Retina (tissue), 1 donor: ENCODE results near the gene ALG1.
"Not testable (repeated sequence)": the region's sequence is repeated elsewhere in the genome, so short reads cannot be mapped to it uniquely, and the experiment has no call there.

Source experiments
- DNase-seq: peaks from one replicate; pipeline ENCODE4 v3.0.0-alpha.2; 2016

Gene ALG1

DNA sequence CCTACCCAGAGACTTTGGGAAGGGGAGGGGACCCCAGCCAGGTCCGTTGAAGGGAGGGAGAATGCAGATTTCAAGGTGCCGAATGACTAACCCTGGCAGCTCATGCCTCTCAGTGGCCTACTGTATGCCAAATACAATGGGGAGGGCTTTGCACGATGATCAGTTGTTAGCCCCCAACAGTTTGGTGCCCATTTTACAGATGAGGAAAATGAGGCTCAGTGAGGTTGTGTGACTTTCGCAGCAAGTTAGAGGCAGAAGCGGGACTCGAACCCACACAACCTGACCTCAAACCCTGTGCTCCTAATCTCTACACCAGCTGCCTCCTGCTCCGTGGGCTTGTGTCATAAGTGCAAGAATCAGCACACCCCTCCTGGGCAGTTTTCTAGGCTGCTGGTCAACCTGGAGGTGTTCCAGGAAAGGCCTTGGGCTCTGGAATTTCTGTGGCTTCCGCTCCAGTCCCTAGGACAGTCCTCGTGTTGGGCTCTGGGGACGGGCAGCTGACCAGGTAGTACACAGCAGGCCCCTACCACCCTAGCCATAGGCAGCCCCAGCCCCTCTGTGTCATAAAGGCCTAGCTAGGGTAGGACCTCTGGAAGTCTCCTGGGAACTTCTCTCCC, 26.0 kb upstream of the ALG1 start:
- no peak for DNase-seq

DNA sequence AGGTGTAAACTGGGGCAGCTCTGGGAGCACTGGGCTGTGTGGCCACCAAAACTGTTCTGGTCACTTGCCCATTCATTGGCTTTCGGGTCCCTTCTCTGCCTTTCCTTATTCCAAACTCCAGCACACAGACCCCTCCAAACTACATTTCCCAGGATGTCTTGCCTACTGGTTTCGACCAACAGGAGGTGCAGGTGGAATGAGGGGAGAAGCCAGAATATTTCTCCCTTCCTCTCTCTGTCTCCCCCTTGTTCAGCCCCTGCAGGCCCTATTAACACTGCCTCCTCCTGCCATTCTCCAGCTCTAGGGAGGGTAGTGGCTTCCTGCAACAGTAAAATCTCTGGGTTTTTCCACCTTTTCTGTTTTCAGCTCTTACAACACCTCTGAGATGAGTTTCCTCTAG, 24.7 kb upstream of the ALG1 start:
- DNase-seq: no peak

DNA sequence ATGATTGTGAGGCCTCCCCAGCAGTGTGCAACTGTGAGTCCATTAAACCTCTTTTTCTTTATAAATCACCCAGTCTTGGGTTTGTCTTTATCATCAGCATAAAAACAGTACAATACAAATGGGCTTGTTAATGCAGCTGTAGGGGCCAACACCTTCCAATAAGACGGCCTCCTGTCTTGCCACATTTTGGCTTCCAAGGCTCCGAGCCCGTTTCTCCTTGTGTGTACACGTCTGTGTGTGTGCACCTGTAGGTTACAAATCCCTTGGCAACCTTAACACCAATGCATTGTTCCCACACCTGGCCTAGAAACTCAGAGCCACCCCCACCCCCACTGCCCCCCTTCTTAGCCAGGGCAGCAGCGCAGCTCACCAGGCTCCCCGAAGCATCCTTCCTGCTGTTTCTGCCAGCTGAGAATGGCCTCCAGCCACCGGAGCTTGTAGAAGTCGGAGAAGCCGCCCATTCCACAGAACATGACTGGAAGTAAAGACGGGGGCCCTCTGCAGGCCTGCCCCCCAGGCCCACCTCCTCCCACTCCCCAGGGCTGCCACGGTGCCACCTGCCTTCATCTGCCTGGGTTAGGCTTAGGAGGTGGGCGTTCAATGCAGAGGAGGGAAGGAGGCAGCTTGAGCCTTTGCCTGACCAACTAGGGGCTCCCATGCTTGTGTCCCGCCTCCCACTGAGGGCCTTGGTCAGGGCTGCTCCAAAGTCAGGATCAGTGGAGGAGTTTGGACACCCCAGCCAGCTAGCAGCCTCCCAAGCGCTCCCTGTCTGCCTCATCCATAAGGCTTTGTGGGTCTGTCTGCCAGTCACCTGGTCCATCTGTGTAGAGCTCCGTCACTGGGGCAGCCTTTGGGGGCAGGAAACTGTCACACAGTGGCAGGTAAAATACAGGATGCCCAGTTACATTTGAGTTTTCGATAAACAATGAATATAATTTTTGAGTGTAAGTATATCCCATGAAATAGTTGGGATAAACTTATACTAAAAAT, 16.5 kb upstream of the ALG1 start:
- no peak for DNase-seq

DNA sequence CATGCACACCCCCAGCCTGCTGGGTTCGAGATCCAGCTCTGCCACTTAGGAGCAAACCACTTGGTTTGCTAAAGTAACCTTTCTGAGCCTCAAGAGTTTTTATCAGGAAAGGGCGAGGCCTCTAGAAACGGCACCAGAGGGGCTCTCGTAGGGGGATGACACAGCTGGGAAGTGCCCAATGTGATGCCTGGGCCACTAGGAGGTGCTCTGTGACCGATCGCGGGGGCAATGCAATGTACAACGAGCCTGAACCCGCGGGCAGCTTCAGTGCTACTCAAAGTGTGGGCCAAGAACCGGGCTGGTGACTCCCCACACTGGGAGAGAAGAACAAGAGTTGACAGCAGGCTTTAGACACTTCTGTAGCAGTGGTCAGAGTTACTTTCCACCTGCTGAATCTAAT, 15.3 kb upstream of the ALG1 start:
- DNase-seq: no peak

DNA sequence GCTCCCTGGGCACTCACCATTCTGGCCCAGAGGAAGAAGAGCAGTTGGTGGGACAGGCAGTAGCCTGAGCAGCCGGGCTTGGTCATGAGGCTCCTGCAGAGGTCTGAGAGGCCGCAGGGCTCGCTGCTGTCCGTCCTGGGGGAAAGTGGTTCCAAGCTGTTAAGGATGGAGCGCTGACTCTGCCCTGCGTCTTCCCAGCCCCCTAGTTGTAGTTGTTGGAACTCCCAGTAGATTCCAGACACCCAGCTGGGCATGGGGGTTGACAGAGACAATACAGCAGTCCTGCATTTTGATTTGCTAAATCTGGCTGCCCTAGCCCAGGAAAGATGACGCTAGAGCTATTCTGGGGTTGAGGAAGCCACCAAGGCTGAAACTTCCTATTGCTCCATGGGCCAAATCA, 13.2 kb upstream of the ALG1 start:
- DNase-seq: no peak

DNA sequence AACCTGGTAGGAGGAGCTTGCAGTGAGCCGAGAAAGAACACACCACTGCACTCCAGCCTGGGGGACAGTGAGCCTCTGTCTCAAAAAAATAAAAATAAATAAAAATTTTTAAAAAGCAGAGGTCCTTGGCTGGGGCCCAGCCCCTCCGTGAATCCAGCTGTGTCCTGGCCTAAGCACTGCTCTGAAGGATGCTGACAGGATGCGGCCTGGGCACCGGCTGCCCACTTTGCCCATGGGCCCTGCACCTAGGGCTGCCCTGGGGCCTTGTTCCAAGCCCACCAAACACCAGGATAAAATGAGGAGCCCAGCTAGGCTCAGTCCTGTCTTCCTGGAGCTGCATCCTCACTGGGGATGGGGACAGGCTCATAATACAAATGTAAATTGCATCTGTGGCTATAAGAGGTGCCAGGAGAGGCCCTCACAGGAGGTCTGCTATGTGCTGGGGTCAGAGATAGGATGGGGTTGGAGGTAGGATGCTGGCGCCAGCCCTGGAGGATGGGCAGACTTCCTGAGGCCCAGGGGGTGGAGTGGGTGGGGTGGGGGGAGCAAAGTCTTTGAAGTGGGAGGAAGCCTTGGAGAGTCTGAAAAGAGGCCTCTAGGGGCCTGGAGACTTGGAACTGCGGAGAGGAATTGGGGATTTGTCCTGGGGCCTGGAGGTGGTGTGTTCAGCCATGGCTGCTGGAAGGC, 12.1 kb upstream of the ALG1 start:
- no peak for DNase-seq

DNA sequence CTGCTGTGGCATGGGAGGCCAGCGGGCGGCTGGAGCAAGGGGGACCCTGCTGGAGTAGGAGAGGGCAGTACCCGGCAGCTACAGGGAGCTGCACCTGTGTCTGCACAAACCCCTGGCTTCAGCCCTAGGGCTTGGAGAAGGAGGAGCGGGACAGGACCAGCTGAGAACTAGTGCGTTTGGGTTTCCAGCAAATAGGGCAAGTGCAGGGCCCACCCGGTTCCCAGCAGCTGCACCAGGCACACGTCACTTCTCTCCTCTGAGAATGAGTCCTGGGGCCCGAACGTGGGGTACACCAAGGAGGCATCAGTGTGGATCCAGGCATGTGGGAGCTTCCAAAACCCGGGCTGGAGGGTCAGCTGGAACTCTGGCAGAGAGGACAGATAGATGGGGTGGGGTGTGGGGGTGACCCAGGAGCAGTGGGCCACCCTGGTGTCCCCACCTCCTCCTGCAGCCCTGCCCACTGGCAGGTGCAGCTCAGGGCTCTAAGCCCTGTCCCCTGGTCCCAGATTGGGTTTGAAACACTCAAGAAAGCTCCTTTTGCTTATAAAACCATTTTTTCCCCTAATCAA, 11.5 kb upstream of the ALG1 start:
- DNase-seq: no peak

DNA sequence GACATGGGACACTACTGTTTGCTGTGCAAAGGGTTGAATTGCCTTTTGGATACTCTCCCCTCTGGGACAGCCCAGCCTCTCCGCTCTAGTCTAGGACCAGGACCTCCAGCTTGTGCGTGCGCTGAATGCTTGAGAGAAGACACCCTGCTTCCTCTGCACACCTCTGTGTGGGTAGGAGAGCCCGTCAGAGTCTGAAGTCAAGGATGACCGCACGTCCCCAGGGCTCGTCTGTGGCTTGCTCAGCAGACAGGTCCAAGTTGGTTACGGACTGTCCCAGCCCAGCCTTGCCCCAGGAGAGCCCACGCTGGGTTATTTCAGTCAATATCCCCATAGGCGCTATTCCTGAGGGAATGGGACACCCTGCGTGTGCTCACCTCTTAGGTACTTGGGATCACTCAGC, 9.6 kb upstream of the ALG1 start:
- DNase-seq: no peak

DNA sequence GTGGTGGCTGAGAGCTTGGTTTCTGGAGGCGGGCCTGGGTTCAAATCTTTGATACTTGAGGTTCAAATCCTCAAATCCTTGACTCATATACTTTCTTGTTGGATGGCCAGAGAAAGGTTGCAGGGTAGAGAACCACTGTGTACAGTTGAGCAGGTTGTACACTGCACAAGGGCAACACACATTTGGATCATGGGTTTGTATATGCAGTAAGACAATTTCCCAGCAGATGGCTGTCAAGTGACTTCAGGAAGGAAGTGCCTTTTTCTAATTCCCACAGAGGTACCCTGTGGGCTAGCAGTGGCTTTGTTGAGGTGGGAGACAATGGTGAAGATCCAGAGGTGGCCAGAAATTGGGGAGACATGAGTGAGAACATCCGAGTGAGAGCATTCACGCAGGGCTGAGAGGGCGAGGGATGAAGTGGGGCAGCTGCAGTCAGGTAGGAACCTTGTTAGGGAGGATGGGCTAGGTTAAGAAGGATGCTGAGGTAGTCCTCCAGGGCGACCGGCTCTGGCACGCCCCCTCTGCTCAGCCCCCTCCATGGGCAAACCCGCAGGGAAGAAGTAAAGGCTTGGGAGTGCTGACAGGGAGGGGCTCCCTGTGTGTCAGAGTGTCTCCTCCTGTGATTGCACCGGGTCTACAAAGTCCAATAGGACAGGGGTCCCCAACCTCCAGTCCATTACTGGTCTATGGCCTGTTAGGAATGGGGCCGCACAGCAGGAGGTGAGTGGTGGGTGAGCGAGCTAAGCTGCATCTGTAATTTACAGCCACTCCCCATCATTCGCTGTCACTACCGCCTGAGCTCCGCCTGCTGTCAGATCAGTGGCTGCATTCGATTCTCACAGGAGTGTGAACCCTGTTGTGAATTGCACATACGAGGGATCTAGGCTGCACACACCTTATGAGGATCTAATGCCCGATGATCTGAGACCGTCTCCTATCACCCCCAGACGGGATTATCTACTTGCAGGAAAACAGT, 8.6 kb upstream of the ALG1 start:
- no peak for DNase-seq

DNA sequence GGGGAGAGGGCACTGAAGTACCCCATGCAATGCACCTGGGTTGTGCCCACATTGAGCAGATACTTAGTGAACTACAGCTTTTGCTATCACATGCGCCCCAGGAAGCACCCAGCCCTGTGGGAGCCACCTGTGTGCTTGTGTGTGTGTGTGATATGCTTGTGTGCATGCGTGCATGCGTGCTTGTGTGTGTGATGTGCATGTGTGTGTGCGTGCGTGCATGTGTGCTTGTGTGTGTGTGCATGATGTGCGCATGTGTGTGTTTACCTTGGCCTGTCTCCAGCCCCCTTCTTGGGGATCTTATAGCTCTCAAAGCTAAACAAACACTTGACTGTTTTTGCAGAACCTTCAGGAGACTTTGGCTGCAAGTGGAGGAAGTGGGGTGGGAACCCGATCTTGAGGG, 6.7 kb upstream of the ALG1 start:
- no peak for DNase-seq

DNA sequence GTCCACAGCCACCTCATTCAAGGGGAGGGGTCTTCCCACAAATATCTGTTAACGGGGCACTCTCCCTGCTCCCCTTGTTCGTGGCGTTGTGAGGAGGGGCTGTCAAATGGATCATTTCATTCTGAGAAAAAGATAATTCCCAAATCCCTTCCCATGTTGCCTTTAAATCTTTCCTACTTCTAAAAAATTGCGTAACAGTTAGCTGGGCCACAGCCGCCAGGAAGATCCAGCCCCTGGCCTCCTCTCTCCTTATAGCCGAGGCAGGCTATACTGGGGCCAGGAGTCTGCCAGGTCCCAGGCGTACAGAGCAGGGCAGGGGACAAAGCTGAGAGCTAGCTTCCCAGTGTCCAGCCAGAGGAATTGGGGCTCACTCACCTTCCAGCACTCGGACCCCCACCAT, 6.3 kb upstream of the ALG1 start:
- no peak for DNase-seq

DNA sequence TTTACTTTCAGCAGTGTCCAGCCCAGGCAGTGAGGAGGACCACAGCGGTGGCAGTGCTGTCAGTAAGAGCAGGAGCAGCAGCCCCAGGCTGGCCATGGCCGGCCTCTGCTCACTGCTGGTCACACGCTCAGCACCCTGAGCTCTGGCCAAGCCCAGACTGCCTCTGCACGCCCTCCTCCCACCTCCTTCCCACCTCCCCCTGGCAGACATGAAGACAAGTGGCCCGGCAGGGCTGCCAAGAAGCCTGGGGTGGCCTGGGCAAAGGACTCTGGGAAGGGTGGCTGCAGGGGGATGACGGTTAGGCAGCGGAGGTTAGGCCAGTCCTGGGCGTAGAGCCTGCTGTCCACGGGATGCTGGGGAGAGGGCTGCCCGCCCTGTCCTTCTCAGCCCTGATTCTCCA, 5.8 kb upstream of the ALG1 start, which contains the start of gene C16orf89:
Gene C16orf89, minus strand, starts transcription at position 144 of the 400 bp plus-strand sequence. Its CDS starts 48 bp downstream, at position 96.
- DNase-seq: no peak

DNA sequence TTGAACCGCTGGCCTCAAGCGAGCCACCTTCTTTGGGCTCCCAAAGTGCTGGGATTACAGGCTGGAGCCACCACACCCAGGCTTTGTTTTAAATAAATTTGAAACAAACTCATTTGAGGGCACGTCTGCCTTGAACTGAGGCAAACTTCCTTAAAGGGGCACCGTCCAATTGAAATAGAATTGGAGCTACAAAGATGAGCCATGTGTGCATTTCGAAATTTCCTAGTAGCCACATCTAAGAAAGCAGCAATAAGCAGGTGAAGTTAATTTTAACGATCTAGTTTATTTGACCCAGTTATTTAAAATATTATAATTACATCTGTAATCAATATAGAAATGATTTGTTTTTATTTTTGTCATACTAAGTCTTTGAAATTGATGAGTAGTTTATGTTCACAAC, 5.1 kb upstream of the ALG1 start:
- no peak for DNase-seq

DNA sequence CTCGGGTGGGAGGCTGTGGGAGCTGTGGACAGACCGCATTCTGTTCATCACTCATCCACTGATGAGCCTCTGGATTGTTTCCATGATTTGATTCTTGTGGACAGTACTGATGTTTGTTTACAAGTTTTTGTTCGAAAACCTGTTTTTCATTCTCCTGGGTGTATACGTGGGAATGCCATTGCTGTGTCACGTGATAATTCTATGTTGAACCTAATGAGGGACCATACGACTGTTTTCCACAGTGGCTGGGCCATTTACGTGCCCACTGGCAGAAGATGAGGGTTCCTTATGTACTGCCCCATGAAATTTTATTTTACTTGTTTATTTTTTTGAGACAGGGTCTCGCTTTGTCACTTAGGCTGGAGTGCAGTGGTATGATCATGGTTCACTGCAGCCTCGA, 2.6 kb upstream of the ALG1 start:
- no peak for DNase-seq

DNA sequence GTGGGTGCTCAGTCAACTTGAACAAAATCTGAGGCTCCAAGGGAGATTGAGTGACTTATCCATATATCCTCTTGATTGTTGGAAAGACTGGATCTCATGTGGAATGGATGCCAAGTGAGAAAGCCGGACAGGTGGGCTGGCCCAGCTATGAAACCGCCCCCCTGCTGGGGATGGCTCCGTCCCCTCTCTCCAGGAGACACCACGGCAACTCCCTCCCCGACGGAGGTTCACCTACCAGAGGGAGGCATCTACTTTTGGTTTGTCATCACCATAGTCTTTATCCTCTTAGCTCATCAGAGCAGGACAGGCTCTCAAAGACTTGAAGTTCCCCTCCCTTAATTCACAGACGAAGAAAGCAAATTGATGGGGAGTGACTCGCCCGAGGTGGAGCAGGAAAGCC, 1.8 kb upstream of the ALG1 start:
- DNase-seq: no peak

DNA sequence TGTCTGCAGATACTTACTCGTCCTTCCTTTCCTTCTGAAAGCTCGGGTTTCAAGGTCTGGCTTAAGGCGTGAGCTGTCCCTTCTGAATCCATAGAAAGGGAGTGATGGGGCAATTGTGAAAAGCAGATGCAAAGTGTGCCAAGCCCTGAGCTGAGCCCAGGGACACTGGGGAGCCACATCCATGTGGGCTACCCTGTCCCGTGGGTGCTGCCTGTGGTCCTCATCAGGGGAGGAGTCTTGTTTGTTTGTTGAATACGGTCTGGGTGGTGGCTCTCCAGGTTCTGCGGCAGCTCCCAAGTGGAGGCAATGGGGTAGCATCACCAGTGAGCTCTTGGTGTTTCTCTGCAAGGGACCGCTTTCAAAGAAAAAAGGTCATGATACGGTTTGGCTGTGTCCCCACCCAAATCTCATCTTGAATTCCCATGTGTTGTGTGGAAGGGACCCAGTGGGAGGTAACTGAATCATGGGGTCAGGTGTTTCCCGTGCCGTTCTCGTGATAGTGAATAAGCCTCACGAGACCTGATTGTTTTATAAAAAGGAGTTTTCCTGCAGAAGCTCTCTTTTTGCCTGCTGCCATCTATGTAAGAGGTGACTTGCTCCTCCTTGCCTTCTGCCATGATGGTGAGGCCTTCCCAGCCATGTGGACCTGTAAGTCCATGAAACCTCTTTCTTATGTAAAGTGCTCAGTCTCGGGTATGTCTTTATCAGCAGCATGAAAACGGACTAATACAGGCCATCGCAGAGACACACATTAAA, 1.0 kb upstream of the ALG1 start:
- DNase-seq: no peak

DNA sequence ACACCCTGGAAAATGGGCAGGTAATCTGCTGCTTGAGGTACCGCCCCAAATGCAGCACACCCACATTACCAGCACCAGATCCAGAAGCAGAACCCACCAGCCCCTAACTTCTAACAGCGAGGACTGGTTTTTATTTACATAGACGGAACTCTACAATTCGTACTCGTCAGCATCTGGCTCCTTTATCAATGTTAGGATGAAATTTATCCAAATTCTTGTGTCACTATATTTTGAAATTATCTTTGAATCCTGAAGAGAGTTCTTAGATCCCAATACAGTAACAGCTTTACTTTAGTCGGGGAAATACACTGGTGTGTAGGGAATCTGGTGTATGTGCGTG, 332 bp upstream of the ALG1 start:
- DNase-seq: no peak

DNA sequence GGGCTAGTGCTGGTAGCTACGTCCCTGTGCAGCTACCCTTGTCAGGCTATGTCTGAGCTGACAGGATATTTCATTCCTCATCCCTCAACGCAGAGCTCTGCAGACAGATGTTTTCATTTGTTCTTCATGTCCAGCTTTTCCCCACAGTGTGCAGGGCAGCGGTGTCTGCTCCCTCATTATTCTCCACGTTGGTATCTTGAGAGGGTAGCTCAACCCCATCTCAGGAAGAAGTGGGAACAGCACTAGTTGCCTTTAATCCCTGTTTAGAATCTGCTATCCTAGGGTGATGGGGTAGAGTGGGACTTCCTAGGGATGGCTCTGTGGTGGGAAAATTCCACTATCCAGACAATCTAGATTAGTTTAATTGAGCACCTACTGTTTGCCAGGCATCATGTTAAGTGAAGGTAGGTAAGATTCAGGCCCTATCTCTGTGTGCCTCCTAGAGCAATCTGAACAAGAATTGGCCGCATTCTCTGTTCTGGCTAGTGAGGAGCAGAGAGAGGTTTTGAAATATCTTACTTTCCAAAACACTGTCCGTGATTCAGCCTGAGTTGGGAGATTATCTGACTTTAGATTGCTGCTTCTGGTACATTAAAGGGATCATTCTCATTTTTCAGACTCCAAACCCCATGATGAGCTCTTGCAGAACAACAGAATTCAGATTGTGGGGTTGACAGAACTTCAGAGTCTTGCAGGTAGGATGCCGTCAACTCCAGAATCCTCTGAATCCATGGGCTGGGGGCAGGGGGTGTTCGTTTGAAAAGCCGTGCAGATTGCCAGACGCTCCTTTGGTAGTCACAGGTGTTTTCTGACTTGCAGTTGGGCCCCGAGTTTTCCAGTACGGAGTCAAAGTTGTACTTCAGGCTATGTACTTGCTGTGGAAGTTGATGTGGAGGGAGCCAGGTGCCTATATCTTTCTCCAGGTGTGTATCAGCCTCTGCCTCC, 963 bp downstream of the ALG1 start:
- DNase-seq: no peak

DNA sequence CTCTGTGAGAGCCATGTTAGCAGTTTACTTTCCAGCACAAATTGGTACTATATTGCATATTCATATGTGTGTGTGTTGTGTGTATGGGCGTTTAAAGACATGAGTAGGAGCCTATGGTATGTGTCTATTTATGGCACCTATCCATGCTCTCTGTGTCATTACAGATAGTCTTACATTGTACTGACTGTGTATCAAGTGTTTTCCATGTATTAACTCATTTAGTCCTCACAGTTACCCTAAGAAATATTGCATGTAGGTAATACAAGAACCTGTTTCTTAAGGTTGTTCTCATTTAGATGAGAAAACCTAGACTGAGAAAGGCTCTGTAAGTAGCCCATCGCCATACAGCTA, 1.6 kb downstream of the ALG1 start:
- no peak for DNase-seq

DNA sequence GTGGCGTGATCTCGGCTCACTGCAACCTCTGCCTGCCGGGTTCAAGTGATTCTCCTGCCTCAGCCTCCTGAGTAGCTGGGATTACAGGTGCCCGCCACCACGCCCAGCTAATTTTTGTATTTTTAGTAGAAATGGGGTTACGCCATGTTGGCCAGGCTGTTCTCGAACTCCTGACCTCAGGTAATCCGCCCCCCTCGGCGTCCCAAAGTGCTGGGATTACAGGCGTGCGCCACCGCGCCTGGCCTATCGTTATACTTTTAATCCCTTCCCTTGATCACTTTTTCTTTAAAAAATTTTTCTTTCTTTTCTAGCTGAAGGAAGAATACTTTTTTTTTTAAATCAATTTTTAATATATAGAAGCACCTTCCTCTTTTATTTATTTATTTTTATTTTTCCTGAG, 2.1 kb downstream of the ALG1 start:
- DNase-seq: not testable (repeated sequence)
